ENCODE measurements around the gene CORO7.

CORO7 gene

GRCh38 chr16:4416200-4417032 is at the start of gene CORO7:
TSS of gene CORO7 (minus strand) at chr16:4416596. CDS start at chr16:4416518, 78 bp downstream.
- Histone ChIP-seq H3K9me3 (ENCODE audit: insufficient read depth, low read length) (no peaks in the 10 kb centered on the region), H3K4me2 (ENCODE audit: low read length) (peak within 1 kb of the TSS; percentile 96), H3K4me1 (ENCODE audit: low read length) (peaks cover 29% of the 10 kb centered on the region), H3K9ac (ENCODE audit: low read length) (peak within 1 kb of the TSS; percentile 91), H3K4me3 (ENCODE audit: low read length) (peak within 1 kb of the TSS; percentile 90), H3K36me3 (replicated peaks; ENCODE audit: low read depth, low read length) (peaks cover 3% of the 10 kb centered on the region), H3K27ac (ENCODE audit: low read length) (peak within 1 kb of the TSS; percentile 60), H2AFZ (ENCODE audit: low read depth, low read length) (peak within 1 kb of the TSS; percentile 77), H3K79me2 (ENCODE audit: low read length) (peaks cover 41% of the 10 kb centered on the region), H4K20me1 (ENCODE audit: insufficient read depth, low read length) (peaks cover 35% of the 10 kb centered on the region), H3K27me3 (ENCODE audit: low read depth, low read length) (no peaks in the 10 kb centered on the region)
- no peak for TF ChIP-seq EZH2phosphoT487 (IDR thresholded peaks at IDR 0.05; ENCODE audit: low read depth)

- Histone ChIP-seq H3K4me2 (ENCODE audit: low read length) (no peak overlapping the region), H3K4me3 (ENCODE audit: low read length) (no peak overlapping the region), H3K9me3 (ENCODE audit: insufficient read depth, low read length) (no peaks in the 10 kb centered on the region), H3K4me1 (ENCODE audit: low read length) (no peaks in the 10 kb centered on the region), H3K27ac (ENCODE audit: low read length) (no peak overlapping the region), H3K36me3 (replicated peaks; ENCODE audit: low read depth, low read length) (peaks cover 40% of the 10 kb centered on the region), H4K20me1 (ENCODE audit: insufficient read depth, low read length) (no peaks in the 10 kb centered on the region), H2AFZ (ENCODE audit: low read depth, low read length) (no peak overlapping the region), H3K79me2 (ENCODE audit: low read length) (no peaks in the 10 kb centered on the region), H3K27me3 (ENCODE audit: low read depth, low read length) (no peaks in the 10 kb centered on the region), H3K9ac (ENCODE audit: low read length) (no peak overlapping the region)
- TF ChIP-seq EZH2phosphoT487 (IDR thresholded peaks at IDR 0.05; ENCODE audit: low read depth) (no peak), CTCF (IDR thresholded peaks at IDR 0.05; ENCODE audit: low read depth, low read length) (no peak)
These were observed 47.2 kb upstream of the CORO7 start for GRCh38 chr16:4463522-4464163.

DNA sequence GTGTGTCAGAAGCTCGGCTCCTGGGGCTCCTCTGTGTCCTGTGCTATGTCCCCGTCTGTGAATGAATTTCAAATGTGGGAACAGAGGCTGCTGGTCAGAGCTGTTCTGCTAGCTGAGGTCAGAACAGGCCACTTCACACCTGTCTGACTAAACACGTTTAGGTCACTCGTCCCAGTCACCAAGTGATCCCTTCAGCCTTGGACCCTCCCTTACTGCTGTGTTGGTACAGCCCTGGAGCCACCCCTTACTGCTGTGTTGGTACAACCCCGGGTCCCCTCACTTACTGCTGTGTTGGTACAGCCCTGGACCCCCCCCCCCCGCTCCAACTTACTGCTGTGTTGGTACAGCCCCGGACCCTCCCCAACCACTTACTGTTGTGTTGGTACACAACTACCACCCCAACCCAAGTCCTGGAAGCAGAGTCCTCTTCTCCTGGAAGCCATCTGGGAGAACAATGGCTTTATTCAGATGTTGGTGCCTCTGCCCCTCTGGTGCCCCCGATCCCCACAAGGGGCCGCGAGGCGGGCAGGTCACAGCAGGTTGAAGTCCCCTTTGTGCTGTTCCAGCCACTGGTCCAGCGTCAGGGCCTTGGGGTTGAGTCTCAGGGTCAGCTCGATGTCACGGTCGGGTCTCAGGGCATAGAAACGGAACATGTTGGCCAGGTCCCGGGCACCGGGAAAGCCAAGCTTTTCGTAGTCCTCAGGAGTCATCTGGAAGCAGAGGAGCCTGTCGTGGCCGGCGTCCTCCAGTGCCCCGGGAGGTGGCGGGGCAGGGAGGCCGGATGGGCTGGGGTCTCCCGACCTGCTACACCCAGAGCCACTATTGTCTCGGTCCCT is 45.1 kb upstream of the CORO7 start:
- TF ChIP-seq CTCF (IDR thresholded peaks at IDR 0.05; ENCODE audit: low read depth, low read length): no peak
- TF ChIP-seq EZH2phosphoT487 (IDR thresholded peaks at IDR 0.05; ENCODE audit: low read depth): no peak
- Histone ChIP-seq H3K4me2 (ENCODE audit: low read length) (no peak overlapping the region), H3K9me3 (ENCODE audit: insufficient read depth, low read length) (no peaks in the 10 kb centered on the region), H3K27me3 (ENCODE audit: low read depth, low read length) (no peaks in the 10 kb centered on the region), H4K20me1 (ENCODE audit: insufficient read depth, low read length) (no peaks in the 10 kb centered on the region), H3K27ac (ENCODE audit: low read length) (no peak overlapping the region), H3K4me3 (ENCODE audit: low read length) (no peak overlapping the region), H3K79me2 (ENCODE audit: low read length) (no peaks in the 10 kb centered on the region), H3K4me1 (ENCODE audit: low read length) (no peaks in the 10 kb centered on the region), H3K36me3 (replicated peaks; ENCODE audit: low read depth, low read length) (peaks cover 47% of the 10 kb centered on the region), H3K9ac (ENCODE audit: low read length) (no peak overlapping the region), H2AFZ (ENCODE audit: low read depth, low read length) (no peak overlapping the region)

- Histone ChIP-seq H4K20me1 (ENCODE audit: insufficient read depth, low read length) (no peaks in the 10 kb centered on the region), H3K4me2 (ENCODE audit: low read length) (no peak overlapping the region), H3K27me3 (ENCODE audit: low read depth, low read length) (no peaks in the 10 kb centered on the region), H3K79me2 (ENCODE audit: low read length) (no peaks in the 10 kb centered on the region), H2AFZ (ENCODE audit: low read depth, low read length) (no peak overlapping the region), H3K9ac (ENCODE audit: low read length) (no peak overlapping the region), H3K4me3 (ENCODE audit: low read length) (no peak overlapping the region), H3K9me3 (ENCODE audit: insufficient read depth, low read length) (no peaks in the 10 kb centered on the region), H3K36me3 (replicated peaks; ENCODE audit: low read depth, low read length) (peaks cover 47% of the 10 kb centered on the region), H3K27ac (ENCODE audit: low read length) (no peak overlapping the region), H3K4me1 (ENCODE audit: low read length) (no peaks in the 10 kb centered on the region)
- TF ChIP-seq CTCF (IDR thresholded peaks at IDR 0.05; ENCODE audit: low read depth, low read length) (no peak), EZH2phosphoT487 (IDR thresholded peaks at IDR 0.05; ENCODE audit: low read depth) (no peak)
These were observed 44.5 kb upstream of the CORO7 start for GRCh38 chr16:4460936-4461249.

Data from OCI-LY3 (cell line).